CD4-positive, alpha-beta memory T cell (primary cell): ENCODE data around the gene AKAP13. TPM values are rescaled to one million over a fixed set of nuclear protein-coding genes. Genes with fewer than 3 reads are reported as not detected.

ENCODE experiments used
- CTCF ChIA-PET: fragments of 350-600 bp; sonication (Branson Sonifier 250); formaldehyde crosslinking; loops from one replicate; lab custom pipeline; 2021; ENCODE audit warnings: inconsistent platforms; ENCODE audit not compliant: partially characterized antibody; lab: Charles Lee
- POLR2A ChIA-PET: fragments of 350-600 bp; sonication (Branson Sonifier 250); formaldehyde crosslinking; loops from one replicate; lab custom pipeline; 2021; ENCODE audit not compliant: partially characterized antibody; lab: Charles Lee
- DNase-seq, 5 donors: peaks; one replicate each; pipeline versions ENCODE4 v3.0.0 to v3.0.0-alpha.2; 2020 to 2022; ENCODE audit warnings: mixed read lengths in 1 of 5
- H3K27ac ChIP-seq: one replicate; pipeline ENCODE4 v1.7.0; 2013; ENCODE audit warnings: low read depth, low read length
- H3K27me3 ChIP-seq: 2 replicates; pipeline ENCODE4 v1.7.0; 2013; ENCODE audit warnings: mild to moderate bottlenecking, low read length, moderate library complexity; ENCODE audit not compliant: insufficient read depth
- H3K36me3 ChIP-seq: 2 replicates; pipeline ENCODE4 v1.7.0; 2013; ENCODE audit warnings: mild to moderate bottlenecking, low read length, moderate library complexity; ENCODE audit not compliant: insufficient read depth
- H3K4me1 ChIP-seq: 2 replicates; pipeline ENCODE4 v1.7.0; 2013; ENCODE audit warnings: mild to moderate bottlenecking, low read length, moderate library complexity; ENCODE audit not compliant: insufficient read depth
- H3K4me3 ChIP-seq, 2 donors: one replicate each; pipeline ENCODE4 v1.7.0; 2013; ENCODE audit warnings: low read length in 2 of 2, mild to moderate bottlenecking in 1 of 2
- H3K9me3 ChIP-seq, 2 donors: one replicate each; pipeline ENCODE4 v1.7.0; 2013; ENCODE audit warnings: low read length in 2 of 2, control low read depth in 1 of 2; ENCODE audit not compliant: control insufficient read depth in 1 of 2
- H3K27ac Mint-ChIP-seq, 7 donors: one replicate each; pipeline ENCODE4 v1.8.0; 2020 to 2021; ENCODE audit warnings: mixed read lengths in 7 of 7, mild to moderate bottlenecking in 6 of 7, inconsistent platforms in 3 of 7, moderate library complexity in 3 of 7
- H3K27me3 Mint-ChIP-seq, 2 donors: one replicate each; pipeline ENCODE4 v1.8.0; 2020 to 2021; ENCODE audit warnings: mixed read lengths in 2 of 2
- H3K36me3 Mint-ChIP-seq, 2 donors: one replicate each; pipeline ENCODE4 v1.8.0; 2020 to 2021; ENCODE audit warnings: mixed read lengths in 2 of 2, inconsistent platforms in 1 of 2, mild to moderate bottlenecking in 1 of 2
- H3K4me1 Mint-ChIP-seq, 4 donors: one replicate each; pipeline ENCODE4 v1.8.0; 2020 to 2021; ENCODE audit warnings: mixed read lengths in 4 of 4, mild to moderate bottlenecking in 1 of 4
- H3K4me3 Mint-ChIP-seq, 8 donors: one replicate each; pipeline ENCODE4 v1.8.0; 2020 to 2021; ENCODE audit warnings: mixed read lengths in 8 of 8, mild to moderate bottlenecking in 7 of 8, moderate library complexity in 6 of 8, inconsistent platforms in 3 of 8
- H3K9me3 Mint-ChIP-seq, 8 donors: one replicate each; pipeline ENCODE4 v1.8.0; 2020 to 2021; ENCODE audit warnings: mixed read lengths in 8 of 8, mild to moderate bottlenecking in 5 of 8, inconsistent platforms in 3 of 8, moderate library complexity in 1 of 8
- intact Hi-C: fragments of 100-400 bp; cut with micrococcal nuclease; formaldehyde crosslinking; loops from one replicate; pipeline ENCODE4 v1.15.1; 2023
- polyA plus RNA-seq, 2 donors: library from polyadenylated mRNA; unstranded; fragments of 300-500 nt; fragmentation: Illumina TruSeq; gene quantifications; one replicate each; pipeline ENCODE4 v1.2.3, GENCODE V29; 2021
- total RNA-seq, 2 experiments: library from RNA; stranded (reverse); gene quantifications; one replicate each; pipeline ENCODE4 v1.2.3, GENCODE V29; 2021

The AKAP13 gene
- total RNA-seq (100 to 1,000 TPM; 300 to 319 TPM), polyA plus RNA-seq (100 to 1,000 TPM in 1 of 2 donors, 10 to 100 TPM in 1; 68.7 to 195 TPM)

GRCh38 chr15:85380217-85380811 is at the start of gene AKAP13:
TSS of gene AKAP13 (plus strand) at chr15:85380603. CDS start at chr15:85485721, 105,118 bp downstream.
- H3K9me3 ChIP-seq = no peaks in the 10 kb centered on the region
- ChIA-PET POLR2A (interaction anchor here (0.7 to 6.5 kb wide), 25 partner anchors 9 to 665 kb away, joined by 3 to 89 read pairs (median 4); partner anchors contain the start of gene SEC11A), CTCF (interaction anchor here (0.8 to 3.6 kb wide), 8 partner anchors 24 to 84 kb away, joined by 3 to 26 read pairs (median 5); no protein-coding TSS in a partner anchor)
- Mint-ChIP-seq H3K27ac (peak within 1 kb of the TSS; percentile 88 to 98 (median 96)), H3K9me3 (no peaks in the 10 kb centered on the region), H3K4me3 (peak within 1 kb of the TSS; percentile 88 to 96 (median 91)), H3K27me3 (no peaks in the 10 kb centered on the region), H3K36me3 (peaks cover 3 to 14% of the 10 kb centered on the region in 2 donors), H3K4me1 (peaks cover 43 to 63% (median 51%) of the 10 kb centered on the region in 4 donors)
- DNase-seq = peak; percentile 92 to 98 (median 96)
- intact Hi-C loops = loop anchor here (1.0 to 10.0 kb wide), 6 partner anchors 28 to 400 kb away; partner anchors contain the start of gene PDE8A
- H3K4me3 ChIP-seq = peak within 1 kb of the TSS; percentile 10 to 59
- no peaks in the 10 kb centered on the region for H3K36me3 ChIP-seq
- peak within 1 kb of the TSS; percentile 85 for H3K27ac ChIP-seq
- peaks cover 59% of the 10 kb centered on the region for H3K4me1 ChIP-seq
- no peaks in the 10 kb centered on the region for H3K27me3 ChIP-seq

DNA sequence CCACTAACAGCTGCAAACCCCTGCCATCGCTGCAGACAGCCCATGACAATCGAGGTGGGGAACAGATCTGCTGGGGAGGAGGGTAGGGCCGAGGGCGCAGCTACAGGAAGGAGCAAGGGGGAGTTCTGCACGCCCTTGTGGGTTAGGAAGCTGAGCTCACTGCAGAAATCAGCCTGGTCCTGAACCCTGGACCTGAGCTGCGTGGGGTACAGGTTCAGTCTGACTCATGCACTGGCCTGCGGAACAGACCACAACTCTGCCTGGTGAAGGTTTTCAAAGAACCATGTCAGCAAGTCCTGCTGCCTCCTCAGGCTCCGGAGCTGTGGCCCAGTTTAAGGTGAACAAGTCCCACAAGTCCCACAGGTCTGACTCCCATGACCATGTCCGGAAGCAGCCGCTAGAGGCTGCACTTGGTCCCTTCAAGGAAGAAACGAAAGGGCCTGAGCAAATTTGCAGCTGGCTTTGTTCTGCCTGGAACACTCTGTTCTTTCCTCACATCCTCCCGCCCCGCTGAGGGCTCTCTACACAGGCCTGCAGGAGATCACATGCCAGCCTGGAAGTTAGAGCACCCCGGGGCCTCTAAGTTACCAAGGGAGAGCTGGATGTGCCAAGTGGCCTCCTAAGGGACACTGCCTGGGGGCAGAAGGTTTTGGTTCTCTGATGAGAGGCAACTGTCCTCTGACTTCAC is 49.4 kb upstream of the AKAP13 start:
- peaks cover 28% of the 10 kb centered on the region for H3K4me1 ChIP-seq
- peak; percentile 65 to 84 (median 67) for DNase-seq
- H3K9me3 ChIP-seq = no peaks in the 10 kb centered on the region
- Mint-ChIP-seq H3K36me3 (no peaks in the 10 kb centered on the region), H3K27me3 (no peaks in the 10 kb centered on the region), H3K9me3 (no peaks in the 10 kb centered on the region), H3K4me1 (peaks cover 33 to 52% (median 44%) of the 10 kb centered on the region in 4 donors), H3K27ac (peak overlapping the region; percentile 78 to 96 (median 95)), H3K4me3 (peak overlapping the region; percentile 92 to 98 (median 95))
- no peaks in the 10 kb centered on the region for H3K27me3 ChIP-seq
- POLR2A ChIA-PET = interaction anchor here (0.7 to 5.6 kb wide), 21 partner anchors 14 to 371 kb away, joined by 3 to 89 read pairs (median 4); partner anchors contain the start of gene AKAP13
- intact Hi-C loops = loop anchor here (1.0 to 5.0 kb wide), 7 partner anchors 15 to 376 kb away; no protein-coding TSS in a partner anchor
- H3K4me3 ChIP-seq = peak overlapping the region; percentile 1 to 55
- H3K36me3 ChIP-seq = no peaks in the 10 kb centered on the region
- peak overlapping the region; percentile 62 for H3K27ac ChIP-seq
- CTCF ChIA-PET = interaction anchor here (0.8 to 6.3 kb wide), 29 partner anchors 9 to 509 kb away, joined by 3 to 124 read pairs (median 5); partner anchors contain the start of gene AKAP13

- Histone ChIP-seq H3K4me3 (no peak overlapping the region), H3K9me3 (no peaks in the 10 kb centered on the region), H3K27ac (peak overlapping the region; percentile 62), H3K36me3 (no peaks in the 10 kb centered on the region), H3K27me3 (no peaks in the 10 kb centered on the region), H3K4me1 (peaks cover 28% of the 10 kb centered on the region)
- ChIA-PET CTCF (interaction anchor here (1.0 to 6.3 kb wide), 26 partner anchors 9 to 508 kb away, joined by 3 to 124 read pairs (median 5); partner anchors contain the start of gene AKAP13), POLR2A (interaction anchor here (0.7 to 5.6 kb wide), 13 partner anchors 15 to 360 kb away, joined by 3 to 89 read pairs (median 4); partner anchors contain the start of gene AKAP13)
- no peaks in the 10 kb centered on the region for H3K36me3 Mint-ChIP-seq
- H3K27ac Mint-ChIP-seq = peak overlapping the region; percentile 78 to 96 (median 95)
- no peaks in the 10 kb centered on the region for H3K9me3 Mint-ChIP-seq
- no peak for DNase-seq
- no peaks in the 10 kb centered on the region for H3K27me3 Mint-ChIP-seq
- intact Hi-C loops = loop anchor here (1.0 to 5.0 kb wide), 7 partner anchors 15 to 376 kb away; no protein-coding TSS in a partner anchor
- peaks cover 33 to 52% (median 44%) of the 10 kb centered on the region in 4 donors for H3K4me1 Mint-ChIP-seq
- H3K4me3 Mint-ChIP-seq = peak overlapping the region in 6 of 8 donors; percentile 92 to 98 (median 95)
Measured at GRCh38 chr15:85331655-85332285, 48.6 kb upstream of the AKAP13 start.

GRCh38 chr15:85333132-85333831 is 47.1 kb upstream of the AKAP13 start:
- Histone ChIP-seq H3K9me3 (no peaks in the 10 kb centered on the region), H3K36me3 (no peaks in the 10 kb centered on the region), H3K4me3 (no peak overlapping the region), H3K27ac (no peak overlapping the region), H3K4me1 (peaks cover 28% of the 10 kb centered on the region), H3K27me3 (no peaks in the 10 kb centered on the region)
- ChIA-PET CTCF (interaction anchor here (0.9 to 6.3 kb wide), 4 partner anchors 15 to 171 kb away, joined by 3 to 124 read pairs (median 38); no protein-coding TSS in a partner anchor), POLR2A (interaction anchor here (1.0 kb wide), 1 partner anchor 47 kb away, joined by 3 read pairs; the partner anchor contains the start of gene AKAP13)
- intact Hi-C loops = loop anchor here (5.0 kb wide), 1 partner anchor 374 kb away; no protein-coding TSS in a partner anchor
- Mint-ChIP-seq H3K27me3 (no peaks in the 10 kb centered on the region), H3K27ac (peak overlapping the region in 4 of 7 donors; percentile 2 to 55 (median 14)), H3K4me1 (peaks cover 27 to 46% (median 41%) of the 10 kb centered on the region in 4 donors), H3K4me3 (peak overlapping the region in 2 of 8 donors; percentile 12 to 13), H3K9me3 (no peaks in the 10 kb centered on the region), H3K36me3 (no peaks in the 10 kb centered on the region)
- DNase-seq = no peak

DNA sequence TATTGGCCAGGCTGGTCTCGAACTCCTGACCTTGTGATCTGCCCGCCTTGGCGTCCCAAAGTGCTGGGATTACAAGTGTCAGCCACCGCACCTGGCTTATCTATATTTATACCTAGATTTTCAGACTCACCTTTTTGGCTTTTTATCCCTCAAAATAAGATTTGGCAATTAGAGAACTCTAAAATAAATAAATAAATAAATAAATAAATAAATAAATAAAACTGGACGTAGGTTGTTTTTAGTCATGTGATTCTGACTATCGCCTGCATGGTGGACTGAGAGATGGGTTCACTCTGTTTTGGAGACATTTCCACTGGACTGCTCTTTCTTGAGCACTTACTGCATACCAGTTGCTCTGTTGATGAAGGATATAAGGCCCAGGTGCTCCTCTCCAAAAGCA is 46.2 kb upstream of the AKAP13 start:
- no peak overlapping the region for H3K4me3 Mint-ChIP-seq
- peak overlapping the region in 1 of 7 donors; percentile 19 for H3K27ac Mint-ChIP-seq
- Histone ChIP-seq H3K9me3 (no peaks in the 10 kb centered on the region), H3K27me3 (no peaks in the 10 kb centered on the region), H3K4me3 (no peak overlapping the region), H3K4me1 (peaks cover 27% of the 10 kb centered on the region), H3K27ac (no peak overlapping the region), H3K36me3 (no peaks in the 10 kb centered on the region)
- CTCF ChIA-PET = interaction anchor here (5.0 kb wide), 1 partner anchor 79 kb away, joined by 124 read pairs; no protein-coding TSS in a partner anchor
- intact Hi-C loops = loop anchor here (5.0 kb wide), 1 partner anchor 373 kb away; no protein-coding TSS in a partner anchor
- no peaks in the 10 kb centered on the region for H3K27me3 Mint-ChIP-seq
- POLR2A ChIA-PET = no interaction called here
- no peaks in the 10 kb centered on the region for H3K36me3 Mint-ChIP-seq
- no peak for DNase-seq
- peaks cover 22 to 38% (median 34%) of the 10 kb centered on the region in 4 donors for H3K4me1 Mint-ChIP-seq
- H3K9me3 Mint-ChIP-seq = no peaks in the 10 kb centered on the region
